Measurements from ENCODE around the gene IFNL1. TPM values are rescaled to one million over a fixed set of nuclear protein-coding genes. Genes with fewer than 3 reads are reported as not detected.
A peak's percentile ranks its signal among the peaks of the same experiment; 100 is the strongest.
"Not testable (repeated sequence)": the region's sequence is repeated elsewhere in the genome, so short reads cannot be mapped to it uniquely, and the experiment has no call there.

Gene IFNL1
- total and polyA plus RNA-seq, 4 donors: not detected

GRCh38 chr19:39307046-39307821 is 11.0 kb downstream of the IFNL1 start:
- peak in 1 of 6 donors; percentile 45 for DNase-seq (ENCODE audit: low read depth in 4 of 6, low spot score in 6 of 6)
- Histone ChIP-seq H3K9me3 (ENCODE audit: control insufficient read depth, insufficient read depth, low read length) (no peaks in the 10 kb centered on the region), H3K27me3 (ENCODE audit: control insufficient read depth, insufficient read depth, low read length) (peaks cover 25% of the 10 kb centered on the region), H3K27ac (ENCODE audit: low read depth, low read length) (no peak overlapping the region), H3K4me3 (ENCODE audit: low read depth, low read length) (peak overlapping the region; percentile 26), H3K36me3 (ENCODE audit: control insufficient read depth, insufficient read depth, low read length) (peaks cover 33% of the 10 kb centered on the region), H3K4me1 (ENCODE audit: control insufficient read depth, insufficient read depth, low read length) (peaks cover 36% of the 10 kb centered on the region)
- 16% methylated on average over 71 of the region's 71 CpGs for WGBS (ENCODE audit: insufficient coverage)

DNA sequence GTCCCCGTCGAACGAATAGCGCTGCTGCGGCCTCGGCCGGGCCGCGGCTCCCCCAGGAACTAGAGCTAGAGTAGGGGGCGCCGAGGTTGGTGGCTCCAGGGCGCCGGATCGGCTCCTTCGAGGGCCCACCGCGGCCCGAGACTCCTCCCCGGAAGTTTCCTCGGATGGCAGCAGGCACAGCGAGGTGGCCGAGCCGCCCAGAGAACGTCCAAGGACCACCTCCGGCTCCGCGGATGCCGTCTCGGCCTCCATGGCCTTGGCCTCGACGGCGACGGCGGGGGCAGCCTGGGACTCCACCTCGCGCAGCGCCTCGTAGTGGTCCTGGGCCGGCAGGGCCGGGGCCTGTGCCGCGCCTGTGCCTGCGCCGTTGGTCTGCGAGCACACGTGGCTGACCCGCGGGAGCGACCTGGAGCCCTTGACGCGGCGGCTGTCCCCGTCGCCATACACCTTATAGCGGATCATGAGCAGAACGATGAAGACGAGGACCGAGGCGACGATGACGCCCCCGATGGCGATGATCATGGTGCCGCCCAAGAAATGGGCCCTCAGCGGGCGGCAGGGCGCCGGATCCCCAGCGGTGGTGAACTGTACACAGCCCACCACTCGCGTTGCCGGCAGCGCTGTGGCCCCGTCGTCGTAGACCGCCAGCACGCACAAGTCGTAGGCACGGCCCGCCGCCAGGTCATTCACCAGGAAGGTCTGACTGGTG is 11.8 kb downstream of the IFNL1 start:
- H3K27ac ChIP-seq (ENCODE audit: low read depth, low read length): no peak overlapping the region
- H3K27me3 ChIP-seq (ENCODE audit: control insufficient read depth, insufficient read depth, low read length): peaks cover 25% of the 10 kb centered on the region
- H3K9me3 ChIP-seq (ENCODE audit: control insufficient read depth, insufficient read depth, low read length): no peaks in the 10 kb centered on the region
- peaks cover 36% of the 10 kb centered on the region for H3K4me1 ChIP-seq (ENCODE audit: control insufficient read depth, insufficient read depth, low read length)
- H3K36me3 ChIP-seq (ENCODE audit: control insufficient read depth, insufficient read depth, low read length): peaks cover 40% of the 10 kb centered on the region
- no peak overlapping the region for H3K4me3 ChIP-seq (ENCODE audit: low read depth, low read length)
- no peak for DNase-seq (ENCODE audit: low read depth in 4 of 6, low spot score in 6 of 6)
- WGBS (ENCODE audit: insufficient coverage): 16% methylated on average over 82 of the region's 82 CpGs

DNA sequence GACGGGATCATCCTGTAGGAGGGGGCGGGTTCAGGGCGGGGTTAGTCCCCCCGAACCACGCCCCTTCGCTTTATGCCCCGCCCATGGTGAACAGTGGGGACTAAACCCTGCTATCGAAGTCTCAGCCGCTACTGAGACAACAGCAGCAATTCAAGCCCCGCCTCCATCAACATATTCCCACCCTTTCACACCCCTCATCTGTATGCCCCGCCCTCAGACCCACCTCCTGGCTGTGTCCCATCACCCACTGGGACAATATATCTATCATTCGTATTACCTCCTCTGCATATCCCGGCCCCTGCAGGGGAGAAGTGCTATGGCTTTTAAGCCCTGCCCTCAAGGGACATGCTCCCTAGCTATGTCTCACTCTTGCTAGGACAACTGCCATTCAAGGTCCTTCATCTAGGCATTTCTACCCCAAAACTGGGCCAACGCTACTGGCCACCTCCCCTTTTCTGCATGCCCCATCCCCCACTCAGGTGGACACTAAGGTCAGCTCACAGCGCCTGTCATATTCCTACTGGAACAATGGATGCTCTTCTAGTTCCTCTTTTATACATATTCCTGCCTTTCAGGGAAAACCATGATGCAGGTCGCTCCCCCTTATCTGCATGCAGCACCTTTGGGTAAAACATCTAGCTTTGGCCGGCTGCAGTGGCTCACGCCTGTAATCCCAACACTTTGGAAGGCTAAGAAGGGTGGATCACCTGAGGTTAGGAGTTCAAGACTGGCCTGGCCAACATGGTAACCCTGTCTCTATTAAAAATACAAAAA is 12.5 kb downstream of the IFNL1 start:
- no peak overlapping the region for H3K27ac ChIP-seq (ENCODE audit: low read depth, low read length)
- H3K4me3 ChIP-seq (ENCODE audit: low read depth, low read length): no peak overlapping the region
- no peak for DNase-seq (ENCODE audit: low read depth in 4 of 6, low spot score in 6 of 6)
- WGBS (ENCODE audit: insufficient coverage): 31% methylated on average over 15 of the region's 18 CpGs
- no peaks in the 10 kb centered on the region for H3K9me3 ChIP-seq (ENCODE audit: control insufficient read depth, insufficient read depth, low read length)
- H3K27me3 ChIP-seq (ENCODE audit: control insufficient read depth, insufficient read depth, low read length): peaks cover 23% of the 10 kb centered on the region
- H3K4me1 ChIP-seq (ENCODE audit: control insufficient read depth, insufficient read depth, low read length): peaks cover 36% of the 10 kb centered on the region
- peaks cover 48% of the 10 kb centered on the region for H3K36me3 ChIP-seq (ENCODE audit: control insufficient read depth, insufficient read depth, low read length)

- not testable (repeated sequence) for DNase-seq (ENCODE audit: low read depth in 4 of 6, low spot score in 6 of 6)
- H3K4me1 ChIP-seq (ENCODE audit: control insufficient read depth, insufficient read depth, low read length): peaks cover 36% of the 10 kb centered on the region
These were observed 13.1 kb downstream of the IFNL1 start for GRCh38 chr19:39309305-39309670.

GRCh38 chr19:39310558-39311311 is 14.5 kb downstream of the IFNL1 start:
- Histone ChIP-seq H3K27ac (ENCODE audit: low read depth, low read length) (no peak overlapping the region), H3K36me3 (ENCODE audit: control insufficient read depth, insufficient read depth, low read length) (peaks cover 68% of the 10 kb centered on the region), H3K4me1 (ENCODE audit: control insufficient read depth, insufficient read depth, low read length) (peaks cover 31% of the 10 kb centered on the region), H3K4me3 (ENCODE audit: low read depth, low read length) (no peak overlapping the region), H3K27me3 (ENCODE audit: control insufficient read depth, insufficient read depth, low read length) (peaks cover 23% of the 10 kb centered on the region), H3K9me3 (ENCODE audit: control insufficient read depth, insufficient read depth, low read length) (no peaks in the 10 kb centered on the region)
- peak in 4 of 6 donors; percentile 43 to 87 (median 71) for DNase-seq (ENCODE audit: low read depth in 4 of 6, low spot score in 6 of 6)
- WGBS (ENCODE audit: insufficient coverage): 49% methylated on average over 11 of the region's 11 CpGs

More at GRCh38 chr19:39309305-39309670, 13.1 kb downstream of the IFNL1 start:
- H3K36me3 ChIP-seq (ENCODE audit: control insufficient read depth, insufficient read depth, low read length): peaks cover 53% of the 10 kb centered on the region
- not testable (repeated sequence) for H3K4me3 ChIP-seq (ENCODE audit: low read depth, low read length); H3K9me3 ChIP-seq (ENCODE audit: control insufficient read depth, insufficient read depth, low read length); H3K27ac ChIP-seq (ENCODE audit: low read depth, low read length)
- peaks cover 23% of the 10 kb centered on the region for H3K27me3 ChIP-seq (ENCODE audit: control insufficient read depth, insufficient read depth, low read length)
- WGBS (ENCODE audit: insufficient coverage): 97% methylated on average over 5 of the region's 7 CpGs

- Histone ChIP-seq H3K4me3 (ENCODE audit: low read depth, low read length) (no peak overlapping the region), H3K4me1 (ENCODE audit: control insufficient read depth, insufficient read depth, low read length) (peaks cover 15% of the 10 kb centered on the region), H3K9me3 (ENCODE audit: control insufficient read depth, insufficient read depth, low read length) (no peaks in the 10 kb centered on the region), H3K36me3 (ENCODE audit: control insufficient read depth, insufficient read depth, low read length) (peaks cover 60% of the 10 kb centered on the region), H3K27me3 (ENCODE audit: control insufficient read depth, insufficient read depth, low read length) (no peaks in the 10 kb centered on the region), H3K27ac (ENCODE audit: low read depth, low read length) (no peak overlapping the region)
- DNase-seq (ENCODE audit: low read depth in 4 of 6, low spot score in 6 of 6): no peak
- WGBS (ENCODE audit: insufficient coverage): 97% methylated on average over 64 of the region's 64 CpGs
These were observed 18.0 kb downstream of the IFNL1 start for GRCh38 chr19:39314016-39314728.

DNA sequence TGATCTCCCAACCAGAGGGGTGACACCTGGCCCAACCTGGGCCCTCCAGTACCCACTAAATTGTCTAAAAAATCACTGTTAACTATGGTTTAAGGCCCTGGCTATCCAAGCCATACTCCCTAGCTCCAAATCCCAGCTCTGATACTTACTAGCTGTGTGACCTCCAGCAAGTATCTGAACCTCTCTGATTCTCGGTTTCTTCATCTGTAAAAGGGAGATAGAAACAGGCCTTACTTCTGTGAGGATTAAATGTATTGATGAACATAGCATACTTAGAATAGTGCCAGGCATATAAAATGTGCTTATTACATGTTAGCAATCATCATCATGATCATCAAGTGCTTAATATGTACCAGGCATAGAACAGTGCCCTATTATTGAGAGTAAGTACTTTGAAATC is 19.7 kb downstream of the IFNL1 start:
- H3K27ac ChIP-seq (ENCODE audit: low read depth, low read length): no peak overlapping the region
- DNase-seq (ENCODE audit: low read depth in 4 of 6, low spot score in 6 of 6): no peak
- WGBS (ENCODE audit: insufficient coverage): no CpG with 5 or more reads among the region's 1 CpG

GRCh38 chr19:39316627-39317321 is 20.6 kb downstream of the IFNL1 start:
- Histone ChIP-seq H3K4me1 (ENCODE audit: control insufficient read depth, insufficient read depth, low read length) (peaks cover 14% of the 10 kb centered on the region), H3K27me3 (ENCODE audit: control insufficient read depth, insufficient read depth, low read length) (no peaks in the 10 kb centered on the region), H3K27ac (ENCODE audit: low read depth, low read length) (no peak overlapping the region), H3K36me3 (ENCODE audit: control insufficient read depth, insufficient read depth, low read length) (peaks cover 52% of the 10 kb centered on the region), H3K4me3 (ENCODE audit: low read depth, low read length) (no peak overlapping the region), H3K9me3 (ENCODE audit: control insufficient read depth, insufficient read depth, low read length) (no peaks in the 10 kb centered on the region)
- WGBS (ENCODE audit: insufficient coverage): no CpG with 5 or more reads among the region's 12 CpGs
- no peak for DNase-seq (ENCODE audit: low read depth in 4 of 6, low spot score in 6 of 6)

More for the DNA sequence above, 19.7 kb downstream of the IFNL1 start:
- Histone ChIP-seq H3K27me3 (ENCODE audit: control insufficient read depth, insufficient read depth, low read length) (no peaks in the 10 kb centered on the region), H3K36me3 (ENCODE audit: control insufficient read depth, insufficient read depth, low read length) (peaks cover 55% of the 10 kb centered on the region), H3K4me3 (ENCODE audit: low read depth, low read length) (no peak overlapping the region), H3K9me3 (ENCODE audit: control insufficient read depth, insufficient read depth, low read length) (no peaks in the 10 kb centered on the region), H3K4me1 (ENCODE audit: control insufficient read depth, insufficient read depth, low read length) (peaks cover 17% of the 10 kb centered on the region)

All from spinal cord (tissue), 10 donors.